GM12873 (cell line): ENCODE data around the gene DDX19B.

Experiments used
- CTCF ChIP-seq: IDR thresholded peaks from 2 replicates; pipeline ENCODE4 v1.5.1; 2012; ENCODE audit warnings: low read depth, mild to moderate bottlenecking, moderate library complexity, low read length, control low read depth; ENCODE audit not compliant: insufficient read depth; ENCODE audit errors: missing control alignments

Gene DDX19B

GRCh38 chr16:70298988-70299938 is at the start of gene DDX19B:
Gene DDX19B, plus strand, starts transcription at chr16:70299186. Its CDS starts 112 bp downstream, at chr16:70299298.
- TF ChIP-seq CTCF: no peak

- TF ChIP-seq CTCF: no peak
Measured at GRCh38 chr16:70250748-70251628, 48.0 kb upstream of the DDX19B start.

GRCh38 chr16:70251629-70252354 is 47.2 kb upstream of the DDX19B start, which contains the start of gene EXOSC6:
Gene EXOSC6, minus strand, starts transcription at chr16:70251940. Its CDS starts 40 bp downstream, at chr16:70251900.
- peak; percentile 88 for TF ChIP-seq CTCF

- TF ChIP-seq CTCF: peak; percentile 66
Measured at GRCh38 chr16:70252355-70252988, 46.5 kb upstream of the DDX19B start.

GRCh38 chr16:70253291-70254106 is 45.5 kb upstream of the DDX19B start:
- peak; percentile 79 for TF ChIP-seq CTCF
